ENCODE data around the gene GDPD4.

- TF ChIP-seq CTCF (conservative IDR thresholded peaks at IDR 0.05; ENCODE audit: low read length) (no peak), EZH2phosphoT487 (IDR thresholded peaks at IDR 0.05; ENCODE audit: borderline replicate concordance) (no peak)
Measured at GRCh38 chr11:77284476-77285468, 16.7 kb downstream of the GDPD4 start.
